K562 (cell line): ENCODE data around the gene BNC2. TPM values are rescaled to one million over a fixed set of nuclear protein-coding genes. Genes with fewer than 3 reads are reported as not detected.

ENCODE experiments used
- ETV1 ChIP-seq: fragments of 450-650 bp; conservative IDR thresholded peaks from 2 replicates; pipeline ENCODE4 v1.6.1; 2016; ENCODE audit warnings: missing genetic modification characterization, control low read depth, low read depth, missing compliant biosample characterization
- FOXP4 ChIP-seq: sonication (generic); formaldehyde crosslinking; IDR thresholded peaks from 2 replicates; pipeline ENCODE4 v1.8.0; 2022; ENCODE audit warnings: mild to moderate bottlenecking, missing genetic modification reagents, borderline replicate concordance
- IRF1 ChIP-seq: sonication (generic); formaldehyde crosslinking; IDR thresholded peaks from 2 replicates; pipeline ENCODE4 v1.8.0; 2022; ENCODE audit warnings: missing genetic modification reagents, mild to moderate bottlenecking, borderline replicate concordance
- ZNF695 ChIP-seq: fragments of 450-650 bp; formaldehyde crosslinking; IDR thresholded peaks from 2 replicates; pipeline ENCODE4 v1.4.0; 2020; ENCODE audit warnings: mild to moderate bottlenecking, moderate library complexity
- ZNF766 ChIP-seq: fragments of 200-800 bp; sonication (Bioruptor generic); conservative IDR thresholded peaks from 2 replicates; pipeline ENCODE4 v1.6.1; 2016; ENCODE audit warnings: missing genetic modification characterization, missing compliant biosample characterization
- ZSCAN32 ChIP-seq: fragments of 450-650 bp; formaldehyde crosslinking; IDR thresholded peaks from 2 replicates; pipeline ENCODE4 v1.4.0; 2020; ENCODE audit warnings: mild to moderate bottlenecking, moderate library complexity
- polyA plus RNA-seq, 8 experiments: library from polyadenylated mRNA; depleted of rRNA in 4 of 8; stranded (reverse) in 5 of 8; unstranded in 3 of 8; fragments of >200 nt; fragmentation: Nextera tagmentation in 2 of 8; fragmentation: Illumina TruSeq in 1 of 8; extraction: Ambion mirVana in 2 of 8; extraction: Trizol in 1 of 8; gene quantifications; 2 replicates each; pipeline versions ENCODE4 v1.2.1 to v1.2.3, GENCODE V29; 2011 to 2014; ENCODE audit warnings: inconsistent platforms in 1 of 8, missing spikeins in 1 of 8
- total RNA-seq, 7 experiments: library from RNA; depleted of rRNA in 6 of 7; stranded (reverse); fragments of >200 nt in 6 of 7; fragmentation: Illumina TruSeq in 2 of 7; extraction: Trizol in 2 of 7; gene quantifications; 2 replicates each; pipeline versions ENCODE4 v1.2.1 to v1.2.3, GENCODE V29; 2011 to 2021; ENCODE audit warnings: low replicate concordance in 1 of 7
- TF ChIP-seq, protein P1 (sequence below), 2 experiments: fragments of 450-650 bp; IDR thresholded peaks; 2 replicates each; pipeline ENCODE4 v1.6.1; 2016; ENCODE audit warnings: mild to moderate bottlenecking in 2 of 2, borderline replicate concordance in 1 of 2, low read depth in 1 of 2, moderate library complexity in 1 of 2
- TF ChIP-seq, protein P2 (sequence below): fragments of 450-650 bp; formaldehyde crosslinking; IDR thresholded peaks from 2 replicates; pipeline ENCODE4 v1.4.0; 2022; ENCODE audit warnings: mild to moderate bottlenecking, moderate library complexity
- TF ChIP-seq, protein P3 (sequence below): fragments of 450-650 bp; IDR thresholded peaks from 2 replicates; pipeline ENCODE4 v1.6.1; 2016; ENCODE audit warnings: antibody characterized with exemption
- TF ChIP-seq, protein P4 (sequence below): fragments of 450-650 bp; formaldehyde crosslinking; IDR thresholded peaks from 2 replicates; pipeline ENCODE4 v1.4.0; 2020; ENCODE audit warnings: mild to moderate bottlenecking, moderate library complexity

Gene BNC2
- total and polyA plus RNA-seq, 9 of the 15 experiments (the other 6 are each of a cell fraction or from before 2014, with no cell fraction given) = not detected

DNA sequence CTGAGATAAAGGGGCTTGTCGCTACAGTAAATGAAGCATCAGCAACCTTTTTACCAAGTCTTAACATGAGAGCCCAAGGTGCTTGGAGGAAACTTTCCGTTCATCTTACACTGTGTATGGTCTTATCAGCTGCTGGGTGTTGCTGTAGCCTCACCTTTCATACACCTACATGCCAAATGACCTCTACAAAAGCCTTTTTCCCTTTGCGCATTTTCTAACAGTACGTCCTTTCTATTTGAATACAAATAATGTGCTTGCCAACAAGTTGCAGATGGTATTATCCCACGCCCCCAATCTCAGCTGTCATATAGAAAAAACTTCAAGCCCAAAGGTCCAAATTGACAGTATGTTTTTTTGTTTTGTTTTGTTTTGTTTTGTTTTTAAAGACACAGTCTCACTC is 96.9 kb downstream of the BNC2 start (continued):
- TF ChIP-seq, protein P1, sequence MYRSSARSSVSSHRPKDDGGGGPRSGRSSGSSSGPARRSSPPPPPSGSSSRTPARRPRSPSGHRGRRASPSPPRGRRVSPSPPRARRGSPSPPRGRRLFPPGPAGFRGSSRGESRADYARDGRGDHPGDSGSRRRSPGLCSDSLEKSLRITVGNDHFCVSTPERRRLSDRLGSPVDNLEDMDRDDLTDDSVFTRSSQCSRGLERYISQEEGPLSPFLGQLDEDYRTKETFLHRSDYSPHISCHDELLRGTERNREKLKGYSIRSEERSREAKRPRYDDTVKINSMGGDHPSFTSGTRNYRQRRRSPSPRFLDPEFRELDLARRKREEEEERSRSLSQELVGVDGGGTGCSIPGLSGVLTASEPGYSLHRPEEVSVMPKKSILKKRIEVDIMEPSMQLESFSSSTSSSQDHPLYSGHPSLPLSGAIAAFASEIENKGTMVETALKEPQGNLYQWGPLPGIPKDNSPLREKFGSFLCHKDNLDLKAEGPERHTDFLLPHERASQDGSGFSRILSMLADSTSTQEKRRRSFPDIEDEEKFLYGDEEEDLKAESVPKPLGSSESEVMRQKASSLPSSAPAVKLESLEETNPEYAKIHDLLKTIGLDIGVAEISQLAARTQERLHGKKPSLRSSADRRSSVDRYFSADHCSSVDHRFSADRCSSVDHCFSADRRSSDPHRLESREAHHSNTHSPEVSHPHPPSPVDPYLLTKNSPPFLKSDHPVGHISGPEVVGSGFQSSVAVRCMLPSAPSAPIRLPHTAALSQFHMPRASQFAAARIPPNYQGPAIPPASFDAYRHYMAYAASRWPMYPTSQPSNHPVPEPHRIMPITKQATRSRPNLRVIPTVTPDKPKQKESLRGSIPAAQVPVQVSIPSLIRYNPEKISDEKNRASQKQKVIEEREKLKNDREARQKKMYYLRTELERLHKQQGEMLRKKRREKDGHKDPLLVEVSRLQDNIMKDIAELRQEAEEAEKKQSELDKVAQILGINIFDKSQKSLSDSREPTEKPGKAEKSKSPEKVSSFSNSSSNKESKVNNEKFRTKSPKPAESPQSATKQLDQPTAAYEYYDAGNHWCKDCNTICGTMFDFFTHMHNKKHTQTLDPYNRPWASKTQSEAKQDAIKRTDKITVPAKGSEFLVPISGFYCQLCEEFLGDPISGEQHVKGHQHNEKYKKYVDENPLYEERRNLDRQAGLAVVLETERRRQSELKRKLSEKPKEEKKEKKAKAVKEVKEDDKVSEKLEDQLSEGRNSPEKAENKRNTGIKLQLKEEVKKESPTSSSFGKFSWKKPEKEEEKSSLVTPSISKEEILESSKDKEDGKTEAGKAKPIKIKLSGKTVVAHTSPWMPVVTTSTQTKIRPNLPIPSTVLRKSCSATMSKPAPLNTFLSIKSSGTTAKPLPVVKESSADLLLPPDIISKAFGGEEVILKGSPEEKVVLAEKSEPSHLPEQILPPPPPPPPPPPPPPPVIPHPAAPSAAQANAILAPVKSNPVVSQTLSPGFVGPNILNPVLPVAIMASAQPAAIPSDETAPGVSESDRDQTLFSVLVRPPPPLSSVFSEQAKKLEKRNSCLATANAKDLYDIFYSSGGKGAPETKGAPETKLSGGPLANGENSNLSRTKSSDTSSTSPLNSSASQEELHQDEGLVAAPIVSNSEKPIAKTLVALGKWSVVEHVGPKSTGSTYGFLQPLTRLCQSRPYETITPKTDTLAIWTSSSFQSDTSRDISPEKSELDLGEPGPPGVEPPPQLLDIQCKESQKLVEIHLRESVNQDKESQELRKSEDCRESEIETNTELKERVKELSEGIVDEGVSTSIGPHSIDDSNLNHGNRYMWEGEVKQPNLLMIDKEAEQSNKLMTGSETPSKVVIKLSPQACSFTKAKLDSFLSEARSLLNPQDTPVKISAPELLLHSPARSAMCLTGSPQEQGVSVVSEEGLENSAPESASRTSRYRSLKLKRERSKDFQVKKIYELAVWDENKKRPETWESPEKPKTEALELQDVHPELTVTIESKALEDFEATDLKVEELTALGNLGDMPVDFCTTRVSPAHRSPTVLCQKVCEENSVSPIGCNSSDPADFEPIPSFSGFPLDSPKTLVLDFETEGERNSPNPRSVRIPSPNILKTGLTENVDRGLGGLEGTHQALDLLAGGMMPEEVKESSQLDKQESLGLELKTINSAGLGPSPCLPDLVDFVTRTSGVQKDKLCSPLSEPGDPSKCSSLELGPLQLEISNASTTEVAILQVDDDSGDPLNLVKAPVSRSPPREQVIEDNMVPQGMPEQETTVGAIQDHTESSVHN (IDR thresholded peaks at IDR 0.05; ENCODE audit: borderline replicate concordance in 1 of 2, low read depth in 1 of 2) = no peak
- TF ChIP-seq FOXP4 = no peak
- no peak for TF ChIP-seq ZSCAN32 (CRISPR knock-in tag)
- TF ChIP-seq, protein P2, sequence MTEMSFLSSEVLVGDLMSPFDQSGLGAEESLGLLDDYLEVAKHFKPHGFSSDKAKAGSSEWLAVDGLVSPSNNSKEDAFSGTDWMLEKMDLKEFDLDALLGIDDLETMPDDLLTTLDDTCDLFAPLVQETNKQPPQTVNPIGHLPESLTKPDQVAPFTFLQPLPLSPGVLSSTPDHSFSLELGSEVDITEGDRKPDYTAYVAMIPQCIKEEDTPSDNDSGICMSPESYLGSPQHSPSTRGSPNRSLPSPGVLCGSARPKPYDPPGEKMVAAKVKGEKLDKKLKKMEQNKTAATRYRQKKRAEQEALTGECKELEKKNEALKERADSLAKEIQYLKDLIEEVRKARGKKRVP (CRISPR knock-in tag) = no peak
- no peak for TF ChIP-seq ZNF695 (CRISPR knock-in tag)
- TF ChIP-seq, protein P3, sequence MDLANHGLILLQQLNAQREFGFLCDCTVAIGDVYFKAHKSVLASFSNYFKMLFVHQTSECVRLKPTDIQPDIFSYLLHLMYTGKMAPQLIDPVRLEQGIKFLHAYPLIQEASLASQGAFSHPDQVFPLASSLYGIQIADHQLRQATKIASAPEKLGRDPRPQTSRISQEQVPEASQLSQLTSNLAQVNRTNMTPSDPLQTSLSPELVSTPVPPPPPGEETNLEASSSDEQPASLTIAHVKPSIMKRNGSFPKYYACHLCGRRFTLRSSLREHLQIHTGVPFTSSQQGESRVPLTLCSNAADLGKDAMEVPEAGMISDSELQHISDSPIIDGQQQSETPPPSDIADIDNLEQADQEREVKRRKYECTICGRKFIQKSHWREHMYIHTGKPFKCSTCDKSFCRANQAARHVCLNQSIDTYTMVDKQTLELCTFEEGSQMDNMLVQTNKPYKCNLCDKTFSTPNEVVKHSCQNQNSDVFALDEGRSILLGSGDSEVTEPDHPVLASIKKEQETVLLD = no peak
- no peak for TF ChIP-seq ZNF766 (CRISPR knock-in tag)
- TF ChIP-seq, protein P4, sequence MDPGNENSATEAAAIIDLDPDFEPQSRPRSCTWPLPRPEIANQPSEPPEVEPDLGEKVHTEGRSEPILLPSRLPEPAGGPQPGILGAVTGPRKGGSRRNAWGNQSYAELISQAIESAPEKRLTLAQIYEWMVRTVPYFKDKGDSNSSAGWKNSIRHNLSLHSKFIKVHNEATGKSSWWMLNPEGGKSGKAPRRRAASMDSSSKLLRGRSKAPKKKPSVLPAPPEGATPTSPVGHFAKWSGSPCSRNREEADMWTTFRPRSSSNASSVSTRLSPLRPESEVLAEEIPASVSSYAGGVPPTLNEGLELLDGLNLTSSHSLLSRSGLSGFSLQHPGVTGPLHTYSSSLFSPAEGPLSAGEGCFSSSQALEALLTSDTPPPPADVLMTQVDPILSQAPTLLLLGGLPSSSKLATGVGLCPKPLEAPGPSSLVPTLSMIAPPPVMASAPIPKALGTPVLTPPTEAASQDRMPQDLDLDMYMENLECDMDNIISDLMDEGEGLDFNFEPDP (CRISPR knock-in tag) = no peak
- no peak for TF ChIP-seq IRF1 (CRISPR knock-in tag)
- TF ChIP-seq ETV1 (tag) = no peak
